PC-9 (cell line): ENCODE data around the gene COTL1. TPM values are rescaled to one million over a fixed set of nuclear protein-coding genes. Genes with fewer than 3 reads are reported as not detected.

Experiments
- BruUV-seq: library from RNA; stranded (reverse); fragments of 400-500 nt; replicated peaks from 2 replicates; lab custom pipeline; 2021; lab: Mats Ljungman, UMichigan
- CTCF ChIA-PET: fragments of 300-600 bp; sonication (Branson Sonifier 250); formaldehyde crosslinking; loops from one replicate; lab custom pipeline; 2022; ENCODE audit warnings: antibody characterized with exemption; lab: Charles Lee
- POLR2A ChIA-PET: fragments of 300-600 bp; sonication (Branson Sonifier 250); formaldehyde crosslinking; loops from one replicate; lab custom pipeline; 2022; ENCODE audit warnings: antibody characterized with exemption; ENCODE audit not compliant: unreplicated experiment; lab: Charles Lee
- DNase-seq, 2 experiments: peaks; one replicate each; pipeline versions ENCODE4 v3.0.0 to v3.0.0-alpha.2; 2015 to 2022; ENCODE audit warnings: mixed read lengths in 1 of 2
- H2AFZ ChIP-seq: fragments of 200-600 bp; sonication (generic); 2 replicates; pipeline ENCODE4 v1.8.1; 2017; ENCODE audit warnings: antibody characterized with exemption
- H3F3A ChIP-seq: fragments of 200-600 bp; sonication (generic); 2 replicates; pipeline ENCODE4 v1.8.1; 2017; ENCODE audit warnings: antibody characterized with exemption, mild to moderate bottlenecking, low read depth; ENCODE audit not compliant: insufficient read depth
- H3K27ac ChIP-seq: fragments of 200-600 bp; sonication (generic); 2 replicates; pipeline ENCODE4 v1.6.1; 2016; ENCODE audit warnings: mixed run types
- H3K27me3 ChIP-seq: fragments of 200-600 bp; sonication (generic); 2 replicates; pipeline ENCODE4 v1.6.1; 2016; ENCODE audit warnings: low read depth, mixed run types; ENCODE audit not compliant: insufficient read depth
- H3K36me3 ChIP-seq: fragments of 200-600 bp; sonication (generic); 2 replicates; pipeline ENCODE4 v1.6.1; 2016; ENCODE audit warnings: low read depth, mixed run types
- H3K4me1 ChIP-seq: fragments of 200-600 bp; sonication (generic); replicated peaks from 2 replicates; pipeline ENCODE4 v1.6.1; 2016; ENCODE audit warnings: mixed run types; ENCODE audit not compliant: insufficient read depth
- H3K4me2 ChIP-seq: fragments of 200-600 bp; sonication (generic); 2 replicates; pipeline ENCODE4 v1.6.1; 2017; ENCODE audit warnings: mixed run types
- H3K4me3 ChIP-seq: fragments of 200-600 bp; sonication (generic); 2 replicates; pipeline ENCODE4 v1.6.1; 2016; ENCODE audit warnings: mixed run types
- H3K79me2 ChIP-seq: fragments of 200-600 bp; sonication (generic); 2 replicates; pipeline ENCODE4 v1.6.1; 2017; ENCODE audit warnings: low read depth, mixed run types
- H3K9me2 ChIP-seq: fragments of 200-600 bp; sonication (generic); 2 replicates; pipeline ENCODE4 v1.8.1; 2017; ENCODE audit warnings: mild to moderate bottlenecking; ENCODE audit not compliant: insufficient read depth
- H3K9me3 ChIP-seq: fragments of 200-600 bp; sonication (generic); 2 replicates; pipeline ENCODE4 v1.8.1; 2016; ENCODE audit warnings: low read depth; ENCODE audit not compliant: insufficient read depth
- H4K20me1 ChIP-seq: fragments of 200-600 bp; sonication (generic); 2 replicates; pipeline ENCODE4 v1.8.1; 2017; ENCODE audit not compliant: insufficient read depth
- EZH2 ChIP-seq: fragments of 200-600 bp; sonication (generic); IDR thresholded peaks from 2 replicates; pipeline ENCODE4 v1.8.0; 2017; ENCODE audit warnings: antibody characterized with exemption, low read depth
- intact Hi-C: fragments of 100-400 bp; cut with micrococcal nuclease; formaldehyde crosslinking; loops from one replicate; pipeline ENCODE4 v1.10.0; 2022; ENCODE audit not compliant: unreplicated experiment
- total RNA-seq: library from RNA; stranded (reverse); gene quantifications from 2 replicates; pipeline ENCODE4 v1.2.3, GENCODE V29; 2021
- TF ChIP-seq, protein P1 (sequence below): fragments of 200-600 bp; sonication (generic); conservative IDR thresholded peaks from 2 replicates; pipeline ENCODE4 v1.6.1; 2017; ENCODE audit warnings: mixed run types, antibody characterized with exemption, mild to moderate bottlenecking, moderate library complexity

The COTL1 gene
- total RNA-seq, 1 experiment from 2014 or later = 512 TPM

DNA sequence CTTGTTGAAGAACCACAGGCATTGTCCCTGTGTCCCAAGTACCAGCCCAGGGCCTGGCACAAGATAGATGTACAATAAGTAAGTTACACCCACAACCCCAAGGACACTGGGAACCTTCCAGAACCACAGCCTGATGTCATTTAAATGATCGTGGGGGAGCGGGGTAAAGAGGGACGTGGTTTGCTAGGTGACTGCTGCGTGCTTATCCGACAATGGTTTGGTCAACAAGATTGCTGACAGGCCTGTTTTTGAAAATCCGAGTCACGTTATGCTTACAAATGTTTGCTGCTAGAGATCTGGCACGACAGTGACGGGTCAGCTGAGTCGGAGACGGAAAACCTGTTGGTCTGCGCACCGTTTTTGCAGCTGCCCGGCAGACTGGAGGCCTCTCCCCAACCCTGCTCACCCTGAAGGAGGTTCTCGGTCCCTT, 22.8 kb downstream of the COTL1 start:
- ChIA-PET CTCF (no interaction called here), POLR2A (no interaction called here)
- Histone ChIP-seq H3K9me2 (no peaks in the 10 kb centered on the region), H3K9me3 (no peaks in the 10 kb centered on the region), H3K4me2 (no peak overlapping the region), H3K79me2 (peaks cover 91% of the 10 kb centered on the region), H3K4me3 (no peak overlapping the region), H3K27ac (no peak overlapping the region), H2AFZ (no peak overlapping the region), H4K20me1 (peaks cover 86% of the 10 kb centered on the region), H3K27me3 (no peaks in the 10 kb centered on the region), H3K4me1 (no peaks in the 10 kb centered on the region), H3K36me3 (peaks cover 6% of the 10 kb centered on the region; the same call in 1 of the 2 replicates), H3F3A (peaks cover 31% of the 10 kb centered on the region; the same call in 1 of the 2 replicates)
- DNase-seq = no peak
- intact Hi-C loops = no loop called here
- BruUV-seq = no TSS peak
- no peak for TF ChIP-seq EZH2
- TF ChIP-seq, protein P1, sequence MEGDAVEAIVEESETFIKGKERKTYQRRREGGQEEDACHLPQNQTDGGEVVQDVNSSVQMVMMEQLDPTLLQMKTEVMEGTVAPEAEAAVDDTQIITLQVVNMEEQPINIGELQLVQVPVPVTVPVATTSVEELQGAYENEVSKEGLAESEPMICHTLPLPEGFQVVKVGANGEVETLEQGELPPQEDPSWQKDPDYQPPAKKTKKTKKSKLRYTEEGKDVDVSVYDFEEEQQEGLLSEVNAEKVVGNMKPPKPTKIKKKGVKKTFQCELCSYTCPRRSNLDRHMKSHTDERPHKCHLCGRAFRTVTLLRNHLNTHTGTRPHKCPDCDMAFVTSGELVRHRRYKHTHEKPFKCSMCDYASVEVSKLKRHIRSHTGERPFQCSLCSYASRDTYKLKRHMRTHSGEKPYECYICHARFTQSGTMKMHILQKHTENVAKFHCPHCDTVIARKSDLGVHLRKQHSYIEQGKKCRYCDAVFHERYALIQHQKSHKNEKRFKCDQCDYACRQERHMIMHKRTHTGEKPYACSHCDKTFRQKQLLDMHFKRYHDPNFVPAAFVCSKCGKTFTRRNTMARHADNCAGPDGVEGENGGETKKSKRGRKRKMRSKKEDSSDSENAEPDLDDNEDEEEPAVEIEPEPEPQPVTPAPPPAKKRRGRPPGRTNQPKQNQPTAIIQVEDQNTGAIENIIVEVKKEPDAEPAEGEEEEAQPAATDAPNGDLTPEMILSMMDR = no peak

DNA sequence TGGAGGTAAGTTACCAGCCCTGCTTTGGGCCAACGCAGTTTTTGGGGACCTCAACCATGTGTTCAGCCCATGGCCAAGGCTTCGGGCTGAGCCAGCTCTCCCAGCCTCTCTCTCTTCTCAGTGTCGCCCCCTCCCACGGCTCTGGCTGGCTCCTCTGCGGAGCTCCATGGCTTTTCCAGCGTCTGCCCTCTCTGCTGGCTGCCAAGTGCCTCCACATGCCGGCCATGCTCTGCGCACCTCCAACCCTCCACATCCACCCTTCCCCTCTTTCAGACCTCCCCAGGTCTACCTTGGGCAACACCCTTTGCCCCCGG, 23.2 kb downstream of the COTL1 start:
- Histone ChIP-seq H3K9me2 (no peaks in the 10 kb centered on the region), H4K20me1 (peaks cover 86% of the 10 kb centered on the region), H3K27me3 (no peaks in the 10 kb centered on the region), H3K27ac (no peak overlapping the region), H2AFZ (no peak overlapping the region), H3K9me3 (no peaks in the 10 kb centered on the region), H3K79me2 (peaks cover 91% of the 10 kb centered on the region), H3K4me2 (no peak overlapping the region), H3K4me3 (no peak overlapping the region), H3F3A (peaks cover 34% of the 10 kb centered on the region; the same call in 1 of the 2 replicates), H3K36me3 (peaks cover 6% of the 10 kb centered on the region), H3K4me1 (no peaks in the 10 kb centered on the region)
- intact Hi-C loops = no loop called here
- ChIA-PET CTCF (no interaction called here), POLR2A (no interaction called here)
- DNase-seq = no peak
- no TSS peak for BruUV-seq
- TF ChIP-seq EZH2 = no peak
- TF ChIP-seq, protein P1 = no peak

DNA sequence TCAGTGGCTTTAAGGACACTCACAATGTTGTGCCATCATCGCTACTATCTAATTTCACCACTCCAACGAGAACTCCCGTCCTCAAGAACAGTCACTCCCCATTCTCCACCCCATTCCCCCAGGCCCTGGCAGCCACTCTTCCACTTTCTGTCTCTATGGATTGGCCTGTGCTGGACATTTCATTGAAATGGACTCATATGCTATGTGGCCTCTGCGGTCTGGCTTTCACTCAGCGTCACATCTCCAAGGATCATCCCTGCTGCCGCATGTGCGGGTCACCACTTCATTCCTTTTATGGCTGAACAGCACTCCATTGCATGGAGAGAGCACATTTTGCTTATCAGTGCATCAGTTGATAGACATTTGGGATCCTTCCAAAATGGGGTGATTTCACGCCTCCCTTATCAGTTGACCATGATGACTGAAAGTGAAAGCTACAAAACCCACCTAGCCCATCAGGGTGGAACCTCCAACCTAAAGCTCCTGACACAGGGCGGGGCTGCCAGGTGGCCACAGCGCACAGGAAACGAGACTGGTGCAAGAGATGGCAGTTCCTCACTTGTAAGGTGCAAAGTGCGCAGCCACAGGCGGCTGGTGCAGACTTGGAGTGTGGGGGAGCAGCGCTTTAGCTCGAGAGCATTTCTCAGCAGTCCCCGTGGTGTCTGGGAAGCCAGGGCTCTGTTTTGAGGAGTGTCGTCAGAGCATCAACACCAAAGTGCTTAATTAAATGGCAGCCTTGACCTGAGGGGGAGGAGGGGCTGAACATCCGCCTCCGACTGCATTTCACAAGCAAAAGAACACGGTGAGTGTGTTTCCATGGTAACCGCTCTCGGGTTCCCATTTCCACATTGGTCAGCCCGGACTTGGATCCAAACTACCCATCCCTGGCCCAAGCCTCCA, 23.8 kb downstream of the COTL1 start:
- CTCF ChIA-PET = no interaction called here
- no peak overlapping the region for H3K27ac ChIP-seq

More for the DNA sequence above, 23.8 kb downstream of the COTL1 start:
- TF ChIP-seq EZH2 = no peak
- TF ChIP-seq, protein P1 = no peak
- Histone ChIP-seq H3K4me2 (no peak overlapping the region), H3K36me3 (peaks cover 11% of the 10 kb centered on the region), H3K4me3 (no peak overlapping the region), H2AFZ (no peak overlapping the region), H3F3A (peaks cover 37% of the 10 kb centered on the region; the same call in 1 of the 2 replicates), H3K79me2 (peaks cover 91% of the 10 kb centered on the region), H3K9me3 (no peaks in the 10 kb centered on the region), H3K4me1 (no peaks in the 10 kb centered on the region), H3K9me2 (no peaks in the 10 kb centered on the region), H3K27me3 (no peaks in the 10 kb centered on the region), H4K20me1 (peaks cover 86% of the 10 kb centered on the region)
- POLR2A ChIA-PET = no interaction called here
- BruUV-seq = no TSS peak
- intact Hi-C loops = no loop called here
- no peak for DNase-seq
